Sigmoid colon (tissue), 7 donors: ENCODE measurements around the gene IFNA6. TPM values are rescaled to one million over a fixed set of nuclear protein-coding genes. Genes with fewer than 3 reads are reported as not detected.

Source experiments
- DNase-seq: peaks from one replicate; pipeline ENCODE4 v3.0.0-alpha.2; 2019
- H3K27ac ChIP-seq, 4 donors: fragments of 200-600 bp; sonication (generic); one replicate each; pipeline ENCODE4 v1.5.1; 2016 to 2019; ENCODE audit warnings: mild to moderate bottlenecking in 1 of 4
- H3K27me3 ChIP-seq, 3 donors: fragments of 200-600 bp; sonication (generic); one replicate each; pipeline ENCODE4 v1.5.1; 2019; ENCODE audit warnings: mild to moderate bottlenecking in 1 of 3
- H3K36me3 ChIP-seq, 4 donors: fragments of 200-600 bp; sonication (generic); one replicate each; pipeline ENCODE4 v1.5.1; 2016 to 2019
- H3K4me1 ChIP-seq, 4 donors: fragments of 200-600 bp; sonication (generic); one replicate each; pipeline ENCODE4 v1.5.1; 2017 to 2019
- H3K4me3 ChIP-seq, 4 donors: fragments of 200-600 bp; sonication (generic); one replicate each; pipeline ENCODE4 v1.5.1; 2017 to 2019; ENCODE audit warnings: mild to moderate bottlenecking in 2 of 4, moderate library complexity in 1 of 4
- H3K9me3 ChIP-seq, 4 donors: fragments of 200-600 bp in 3 of 4; sonication (generic) in 3 of 4; one replicate each; pipeline versions ENCODE4 v1.5.1 to v1.6.1; 2013 to 2019
- EP300 ChIP-seq, 4 donors: sonication (generic); formaldehyde crosslinking; IDR thresholded peaks; one replicate each; pipeline ENCODE4 v1.6.1; 2017; ENCODE audit warnings: antibody characterized with exemption in 4 of 4
- POLR2A ChIP-seq, 2 donors: fragments of 450-650 bp; IDR thresholded peaks; one replicate each; pipeline ENCODE4 v1.6.1; 2016; ENCODE audit warnings: antibody characterized with exemption in 2 of 2, mild to moderate bottlenecking in 2 of 2, moderate library complexity in 2 of 2
- POLR2AphosphoS5 ChIP-seq, 4 donors: sonication (generic); formaldehyde crosslinking; IDR thresholded peaks; one replicate each; pipeline ENCODE4 v1.6.1; 2017; ENCODE audit warnings: antibody characterized with exemption in 4 of 4
- WGBS, 2 donors: extraction: QIAGEN DNeasy Blood & Tissue Kit; methylation state at CpG; one replicate each; pipeline ENCODE4 v1.1.7; 2013; 5-methylcytosine and 5-hydroxymethylcytosine counted together
- intact Hi-C: fragments of 100-400 bp; cut with DNase I; formaldehyde crosslinking; loops from one replicate; pipeline ENCODE4 v1.15.1; 2023
- polyA plus RNA-seq, 3 donors: library from polyadenylated mRNA; stranded (reverse); fragments of 200-250 nt; gene quantifications; one replicate each; pipeline ENCODE4 v1.2.3, GENCODE V29; 2013
- total RNA-seq, 4 donors: library from RNA; depleted of rRNA; stranded (reverse); fragments of >200 nt; gene quantifications; one replicate each; pipeline ENCODE4 v1.1.0, GENCODE V29; 2016
- TF ChIP-seq, protein P1 (sequence below), 4 experiments: fragments of 450-650 bp in 3 of 4; fragments of 200-600 bp in 1 of 4; IDR thresholded peaks; one replicate each; pipeline ENCODE4 v1.5.1; 2016 to 2019; ENCODE audit warnings: antibody characterized with exemption in 4 of 4, mild to moderate bottlenecking in 3 of 4, moderate library complexity in 2 of 4
- donor health status: healthy with polysubstance abuse.
- donor health status: Bipolar disorder and iron deficiency.
- donor health status: healthy.

Gene IFNA6
- total and polyA plus RNA-seq, 7 donors = not detected

DNA sequence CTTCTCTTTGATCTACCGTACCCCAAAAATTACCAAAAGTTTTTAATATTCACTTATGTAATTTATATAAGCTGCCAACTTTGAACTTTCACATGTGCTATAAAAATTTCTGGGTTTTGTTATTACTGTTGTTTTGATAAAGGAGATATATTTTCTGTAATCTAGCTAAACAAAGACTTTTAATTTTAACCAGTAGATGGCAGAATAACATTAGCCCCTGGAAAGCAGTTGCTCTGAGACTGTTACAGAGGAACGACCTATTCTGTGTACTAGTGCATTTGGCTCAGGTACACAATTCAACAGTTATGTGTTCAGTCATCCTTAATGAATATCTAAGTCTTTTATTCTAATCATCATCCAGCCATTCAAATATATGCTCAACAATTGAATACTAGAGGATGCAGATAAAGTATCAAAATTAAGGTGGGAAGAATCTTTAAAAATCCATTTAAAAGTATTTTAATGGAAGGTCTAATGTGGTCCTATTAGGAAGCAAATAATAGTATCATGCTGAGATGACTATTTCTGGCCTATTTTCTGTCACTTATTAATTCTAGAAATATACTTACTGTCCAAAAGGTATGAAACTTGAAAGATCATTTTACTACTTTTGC lies 24.1 kb downstream of the IFNA6 start:
- 36 to 38% methylated on average over 2 of the region's 2 CpGs for WGBS, 2 donors
- Histone ChIP-seq H3K4me3 (no peak overlapping the region), H3K9me3 (no peaks in the 10 kb centered on the region), H3K27me3 (no peaks in the 10 kb centered on the region), H3K36me3 (peaks cover 0 to 24% (median 5%) of the 10 kb centered on the region in 4 donors), H3K27ac (no peak overlapping the region), H3K4me1 (peaks cover 0 to 62% (median 35%) of the 10 kb centered on the region in 4 donors)
- intact Hi-C loops = loop anchor here (1.0 to 5.0 kb wide), 4 partner anchors 8 to 461 kb away; no protein-coding TSS in a partner anchor
- no peak for DNase-seq
- TF ChIP-seq POLR2AphosphoS5 (IDR thresholded peaks at IDR 0.05) (no peak), POLR2A (IDR thresholded peaks at IDR 0.05) (no peak), EP300 (IDR thresholded peaks at IDR 0.05) (no peak)
- TF ChIP-seq, protein P1, sequence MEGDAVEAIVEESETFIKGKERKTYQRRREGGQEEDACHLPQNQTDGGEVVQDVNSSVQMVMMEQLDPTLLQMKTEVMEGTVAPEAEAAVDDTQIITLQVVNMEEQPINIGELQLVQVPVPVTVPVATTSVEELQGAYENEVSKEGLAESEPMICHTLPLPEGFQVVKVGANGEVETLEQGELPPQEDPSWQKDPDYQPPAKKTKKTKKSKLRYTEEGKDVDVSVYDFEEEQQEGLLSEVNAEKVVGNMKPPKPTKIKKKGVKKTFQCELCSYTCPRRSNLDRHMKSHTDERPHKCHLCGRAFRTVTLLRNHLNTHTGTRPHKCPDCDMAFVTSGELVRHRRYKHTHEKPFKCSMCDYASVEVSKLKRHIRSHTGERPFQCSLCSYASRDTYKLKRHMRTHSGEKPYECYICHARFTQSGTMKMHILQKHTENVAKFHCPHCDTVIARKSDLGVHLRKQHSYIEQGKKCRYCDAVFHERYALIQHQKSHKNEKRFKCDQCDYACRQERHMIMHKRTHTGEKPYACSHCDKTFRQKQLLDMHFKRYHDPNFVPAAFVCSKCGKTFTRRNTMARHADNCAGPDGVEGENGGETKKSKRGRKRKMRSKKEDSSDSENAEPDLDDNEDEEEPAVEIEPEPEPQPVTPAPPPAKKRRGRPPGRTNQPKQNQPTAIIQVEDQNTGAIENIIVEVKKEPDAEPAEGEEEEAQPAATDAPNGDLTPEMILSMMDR (IDR thresholded peaks at IDR 0.05) = peak; percentile 28 to 59 (median 34)

DNA sequence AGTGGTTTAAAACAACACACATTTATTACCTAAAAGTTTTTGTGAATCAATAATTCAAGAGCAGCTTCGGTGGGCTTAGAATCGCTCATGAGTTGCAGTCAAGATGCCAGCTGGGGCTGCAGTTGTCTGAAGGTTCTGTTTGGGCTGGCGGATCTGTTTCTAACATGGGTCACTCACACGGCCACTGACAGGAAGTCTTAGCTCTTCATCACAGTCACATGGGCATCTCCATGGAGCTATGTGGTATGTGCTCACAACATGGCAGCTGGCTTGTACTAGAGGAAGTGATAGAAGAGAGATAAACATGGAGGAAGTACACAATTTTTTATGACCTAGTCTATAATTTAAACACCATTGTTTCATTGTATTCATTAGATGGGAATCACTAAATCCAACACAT lies 26.6 kb downstream of the IFNA6 start:
- Histone ChIP-seq H3K27ac (no peak overlapping the region), H3K9me3 (no peaks in the 10 kb centered on the region), H3K4me3 (no peak overlapping the region), H3K27me3 (no peaks in the 10 kb centered on the region), H3K4me1 (peaks cover 0 to 36% (median 10%) of the 10 kb centered on the region in 4 donors), H3K36me3 (peaks cover 0 to 34% (median 5%) of the 10 kb centered on the region in 4 donors)
- TF ChIP-seq EP300 (IDR thresholded peaks at IDR 0.05) (no peak), POLR2AphosphoS5 (IDR thresholded peaks at IDR 0.05) (no peak), POLR2A (IDR thresholded peaks at IDR 0.05) (no peak)
- TF ChIP-seq, protein P1 (IDR thresholded peaks at IDR 0.05) = no peak
- WGBS, 2 donors = 87 to 92% methylated on average over 4 of the region's 4 CpGs
- intact Hi-C loops = no loop called here
- DNase-seq = no peak

DNA sequence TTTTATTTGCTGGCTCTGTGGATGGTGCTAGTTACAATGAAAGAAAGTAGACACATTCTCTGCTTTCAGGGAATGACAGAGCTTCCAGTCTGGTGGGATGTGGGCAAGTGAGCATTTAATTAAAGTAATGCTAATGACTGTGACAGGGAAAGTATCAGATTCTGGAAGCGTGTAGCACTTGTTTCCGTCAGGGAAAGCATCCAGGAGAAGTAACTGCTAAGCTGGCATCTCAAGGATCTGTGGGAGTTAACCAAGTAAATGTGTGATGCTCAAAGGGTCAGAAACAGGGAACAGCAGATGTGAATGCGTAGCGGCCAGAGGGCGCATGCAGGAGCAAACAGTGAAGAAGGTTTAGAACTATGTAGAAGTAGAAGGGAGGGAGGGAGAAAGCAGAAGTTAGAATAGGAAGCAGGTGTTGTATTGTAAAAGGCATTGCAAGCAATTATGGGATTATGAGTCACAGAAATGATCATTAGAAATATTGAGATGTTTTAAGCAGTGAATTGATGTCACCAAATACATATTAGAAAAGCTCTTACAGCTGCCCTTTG lies 27.7 kb downstream of the IFNA6 start:
- TF ChIP-seq POLR2AphosphoS5 (IDR thresholded peaks at IDR 0.05) (no peak), EP300 (IDR thresholded peaks at IDR 0.05) (no peak), POLR2A (IDR thresholded peaks at IDR 0.05) (no peak)
- TF ChIP-seq, protein P1 (IDR thresholded peaks at IDR 0.05) = no peak
- DNase-seq = no peak
- H3K9me3 ChIP-seq = no peaks in the 10 kb centered on the region
- WGBS, 2 donors = 87 to 90% methylated on average over 5 of the region's 5 CpGs
- H3K4me3 ChIP-seq = no peak overlapping the region
- peaks cover 0 to 34% (median 5%) of the 10 kb centered on the region in 4 donors for H3K36me3 ChIP-seq
- H3K27me3 ChIP-seq = no peaks in the 10 kb centered on the region
- H3K27ac ChIP-seq = no peak overlapping the region
- intact Hi-C loops = no loop called here
- H3K4me1 ChIP-seq = peaks cover 0 to 25% (median 2%) of the 10 kb centered on the region in 4 donors

DNA sequence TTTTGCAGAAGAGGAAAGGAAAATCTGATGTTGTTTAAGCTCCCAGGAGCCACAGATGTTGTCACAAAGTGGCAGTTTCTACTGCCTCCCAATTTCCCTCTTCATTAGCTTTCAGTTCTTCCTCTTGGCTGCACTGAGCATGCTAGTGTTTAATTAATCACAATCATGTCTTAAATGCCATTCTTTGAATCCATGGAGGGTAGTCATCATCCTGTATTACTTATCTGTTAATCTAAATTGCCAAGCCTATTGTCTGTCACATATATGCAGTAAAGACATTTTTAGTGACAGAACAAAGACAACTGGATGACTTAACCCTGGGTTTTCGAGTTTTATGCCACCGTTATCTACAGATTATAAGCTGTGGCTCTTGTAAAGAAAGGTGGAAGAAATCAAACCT lies 30.2 kb downstream of the IFNA6 start:
- WGBS, 2 donors = 39 to 64% methylated on average over 2 of the region's 2 CpGs

More for the DNA sequence above, 30.2 kb downstream of the IFNA6 start:
- Histone ChIP-seq H3K4me1 (peaks cover 0 to 7% (median 0%) of the 10 kb centered on the region in 4 donors), H3K27me3 (no peaks in the 10 kb centered on the region), H3K9me3 (no peaks in the 10 kb centered on the region), H3K27ac (no peak overlapping the region), H3K4me3 (no peak overlapping the region), H3K36me3 (peaks cover 0 to 34% (median 5%) of the 10 kb centered on the region in 4 donors)
- intact Hi-C loops = no loop called here
- DNase-seq = no peak
- no peak for TF ChIP-seq POLR2AphosphoS5 (IDR thresholded peaks at IDR 0.05)
- no peak for TF ChIP-seq POLR2A (IDR thresholded peaks at IDR 0.05)
- TF ChIP-seq, protein P1 (IDR thresholded peaks at IDR 0.05) = no peak
- no peak for TF ChIP-seq EP300 (IDR thresholded peaks at IDR 0.05)
